Astrocyte of the cerebellum (primary cell): ENCODE results near the gene PLEKHA1.

Experiments
- DNase-seq: peaks from one replicate; pipeline ENCODE4 v3.0.0-alpha.2; 2011; ENCODE audit warnings: low read depth
- H3K4me3 ChIP-seq: 2 replicates; pipeline ENCODE4 v1.5.1; 2011; ENCODE audit warnings: mild to moderate bottlenecking, low read depth, low read length, moderate library complexity
- CTCF ChIP-seq: IDR thresholded peaks from 2 replicates; pipeline ENCODE4 v1.5.1; 2012; ENCODE audit warnings: low read length, low read depth, moderate library complexity, mild to moderate bottlenecking; ENCODE audit errors: missing control alignments
- in situ Hi-C: cut with HindIII; loops from 2 replicates; pipeline ENCODE4 v1.10.0; 2017; ENCODE audit warnings: low sequenced_read_pairs

PLEKHA1 gene

GRCh38 chr10:122463466-122464249 lies 89.2 kb downstream of the PLEKHA1 start:
- H3K4me3 ChIP-seq: peak overlapping the region; percentile 63
- DNase-seq: no peak
- in situ Hi-C loops: no loop called here
- no peak for TF ChIP-seq CTCF

- no peak for TF ChIP-seq CTCF
- DNase-seq: no peak
- in situ Hi-C loops: no loop called here
- no peak overlapping the region for H3K4me3 ChIP-seq
Observed at GRCh38 chr10:122464250-122464510, 89.7 kb downstream of the PLEKHA1 start.

- in situ Hi-C loops: no loop called here
- no peak for TF ChIP-seq CTCF
- no peak overlapping the region for H3K4me3 ChIP-seq
- no peak for DNase-seq
Observed at GRCh38 chr10:122464586-122464985, 90.1 kb downstream of the PLEKHA1 start.

GRCh38 chr10:122465401-122466040 lies 91.0 kb downstream of the PLEKHA1 start:
- in situ Hi-C loops: no loop called here
- no peak overlapping the region for H3K4me3 ChIP-seq
- TF ChIP-seq CTCF: no peak
- no peak for DNase-seq

GRCh38 chr10:122466951-122467381 lies 92.5 kb downstream of the PLEKHA1 start:
- in situ Hi-C loops: no loop called here

GRCh38 chr10:122467701-122468100 lies 93.2 kb downstream of the PLEKHA1 start:
- TF ChIP-seq CTCF: no peak
- in situ Hi-C loops: no loop called here
- no peak for DNase-seq
- H3K4me3 ChIP-seq: no peak overlapping the region

More at GRCh38 chr10:122466951-122467381, 92.5 kb downstream of the PLEKHA1 start:
- TF ChIP-seq CTCF: no peak
- DNase-seq: no peak
- H3K4me3 ChIP-seq: no peak overlapping the region
